KMS-11 (cell line): ENCODE measurements around the gene GRIK1.

Experiments used
- H2AFZ ChIP-seq: fragments of 200-600 bp; sonication (generic); 2 replicates; pipeline ENCODE4 v1.6.1; 2016; ENCODE audit warnings: antibody characterized with exemption, mixed run types, low read depth
- H3K27ac ChIP-seq: fragments of 200-600 bp; sonication (generic); 2 replicates; pipeline ENCODE4 v1.6.1; 2016; ENCODE audit warnings: mild to moderate bottlenecking, mixed run types
- H3K27me3 ChIP-seq: fragments of 200-600 bp; sonication (generic); 2 replicates; pipeline ENCODE4 v1.6.1; 2017; ENCODE audit warnings: mild to moderate bottlenecking, low read depth, mixed run types, moderate library complexity; ENCODE audit not compliant: insufficient read depth
- H3K36me3 ChIP-seq: fragments of 200-600 bp; sonication (generic); 2 replicates; pipeline ENCODE4 v1.6.1; 2017; ENCODE audit warnings: mild to moderate bottlenecking, mixed run types; ENCODE audit not compliant: insufficient read depth
- H3K4me1 ChIP-seq: fragments of 200-600 bp; sonication (generic); 2 replicates; pipeline ENCODE4 v1.6.1; 2016; ENCODE audit warnings: mild to moderate bottlenecking, low read depth, mixed run types; ENCODE audit not compliant: poor library complexity, severe bottlenecking
- H3K4me2 ChIP-seq: fragments of 200-600 bp; sonication (generic); 2 replicates; pipeline ENCODE4 v1.7.0; 2016; ENCODE audit warnings: mild to moderate bottlenecking, mixed run types
- H3K4me3 ChIP-seq: fragments of 200-600 bp; sonication (generic); IDR thresholded peaks from 2 replicates; pipeline ENCODE4 v1.6.1; 2017; ENCODE audit warnings: low read depth, low read length, mixed read lengths; ENCODE audit not compliant: insufficient read depth
- H3K79me2 ChIP-seq: fragments of 200-600 bp; sonication (generic); 2 replicates; pipeline ENCODE4 v1.6.1; 2016; ENCODE audit warnings: low read depth, mixed run types; ENCODE audit not compliant: insufficient read depth
- H3K9ac ChIP-seq: fragments of 200-600 bp; sonication (generic); 2 replicates; pipeline ENCODE4 v1.6.1; 2016; ENCODE audit warnings: mild to moderate bottlenecking, mixed run types
- H4K20me1 ChIP-seq: fragments of 200-600 bp; sonication (generic); 2 replicates; pipeline ENCODE4 v1.6.1; 2016; ENCODE audit warnings: mild to moderate bottlenecking, mixed run types; ENCODE audit not compliant: insufficient read depth
- TF ChIP-seq, protein P1 (sequence below): fragments of 200-600 bp; sonication (generic); conservative IDR thresholded peaks from 2 replicates; pipeline ENCODE4 v1.6.1; 2017; ENCODE audit warnings: low read depth, mild to moderate bottlenecking, antibody characterized with exemption, low read length, moderate library complexity, mixed read lengths

GRIK1 gene

DNA sequence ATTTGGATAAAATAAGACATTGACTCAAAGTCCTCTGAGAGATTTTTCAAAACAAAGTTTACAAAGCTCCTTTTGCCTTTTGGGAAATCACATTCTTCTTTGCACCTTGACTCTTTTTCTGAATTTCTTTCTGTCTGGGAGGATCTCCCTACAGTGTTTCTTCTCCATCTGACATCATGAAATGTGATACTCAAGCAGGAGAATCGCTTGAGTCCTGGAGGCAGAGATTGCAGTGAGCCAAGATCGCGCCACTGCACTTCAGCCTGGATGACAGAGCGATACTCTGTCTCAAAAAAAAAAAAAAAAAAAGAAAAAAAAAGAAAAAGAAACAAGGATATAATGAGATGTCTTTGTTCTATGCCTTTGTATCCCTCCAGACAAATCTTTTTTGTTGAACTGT, 13.3 kb upstream of the GRIK1 start:
- Histone ChIP-seq H3K36me3 (no peaks in the 10 kb centered on the region), H3K4me2 (no peak overlapping the region), H3K27ac (no peak overlapping the region), H4K20me1 (no peaks in the 10 kb centered on the region), H3K4me3 (no peak overlapping the region), H3K4me1 (no peaks in the 10 kb centered on the region), H2AFZ (no peak overlapping the region), H3K9ac (no peak overlapping the region), H3K79me2 (no peaks in the 10 kb centered on the region), H3K27me3 (no peaks in the 10 kb centered on the region)
- TF ChIP-seq, protein P1, sequence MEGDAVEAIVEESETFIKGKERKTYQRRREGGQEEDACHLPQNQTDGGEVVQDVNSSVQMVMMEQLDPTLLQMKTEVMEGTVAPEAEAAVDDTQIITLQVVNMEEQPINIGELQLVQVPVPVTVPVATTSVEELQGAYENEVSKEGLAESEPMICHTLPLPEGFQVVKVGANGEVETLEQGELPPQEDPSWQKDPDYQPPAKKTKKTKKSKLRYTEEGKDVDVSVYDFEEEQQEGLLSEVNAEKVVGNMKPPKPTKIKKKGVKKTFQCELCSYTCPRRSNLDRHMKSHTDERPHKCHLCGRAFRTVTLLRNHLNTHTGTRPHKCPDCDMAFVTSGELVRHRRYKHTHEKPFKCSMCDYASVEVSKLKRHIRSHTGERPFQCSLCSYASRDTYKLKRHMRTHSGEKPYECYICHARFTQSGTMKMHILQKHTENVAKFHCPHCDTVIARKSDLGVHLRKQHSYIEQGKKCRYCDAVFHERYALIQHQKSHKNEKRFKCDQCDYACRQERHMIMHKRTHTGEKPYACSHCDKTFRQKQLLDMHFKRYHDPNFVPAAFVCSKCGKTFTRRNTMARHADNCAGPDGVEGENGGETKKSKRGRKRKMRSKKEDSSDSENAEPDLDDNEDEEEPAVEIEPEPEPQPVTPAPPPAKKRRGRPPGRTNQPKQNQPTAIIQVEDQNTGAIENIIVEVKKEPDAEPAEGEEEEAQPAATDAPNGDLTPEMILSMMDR, result no peak

DNA sequence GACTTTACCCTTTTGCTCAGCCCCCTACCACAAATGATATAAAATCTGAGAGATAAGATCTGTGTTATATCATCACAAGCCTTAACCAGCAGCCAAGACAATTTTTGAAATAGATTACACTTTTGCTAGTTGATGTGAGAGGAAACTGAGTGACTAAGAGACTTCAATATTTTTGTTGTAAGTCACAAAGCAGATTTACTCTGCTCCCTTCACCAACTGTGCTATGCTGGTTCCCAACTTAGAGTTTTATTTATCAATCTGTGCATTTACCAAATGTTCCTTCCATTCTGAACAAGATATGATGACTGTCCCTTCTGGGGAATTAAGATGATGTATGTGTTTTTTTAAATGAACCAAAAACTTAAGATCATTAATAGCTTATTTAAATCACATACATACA, 12.1 kb upstream of the GRIK1 start:
- Histone ChIP-seq H3K27me3 (no peaks in the 10 kb centered on the region), H3K79me2 (no peaks in the 10 kb centered on the region), H2AFZ (no peak overlapping the region), H3K4me2 (no peak overlapping the region), H3K9ac (no peak overlapping the region), H3K4me1 (no peaks in the 10 kb centered on the region), H3K4me3 (no peak overlapping the region), H3K27ac (no peak overlapping the region), H4K20me1 (no peaks in the 10 kb centered on the region), H3K36me3 (no peaks in the 10 kb centered on the region)
- TF ChIP-seq, protein P1, result no peak

DNA sequence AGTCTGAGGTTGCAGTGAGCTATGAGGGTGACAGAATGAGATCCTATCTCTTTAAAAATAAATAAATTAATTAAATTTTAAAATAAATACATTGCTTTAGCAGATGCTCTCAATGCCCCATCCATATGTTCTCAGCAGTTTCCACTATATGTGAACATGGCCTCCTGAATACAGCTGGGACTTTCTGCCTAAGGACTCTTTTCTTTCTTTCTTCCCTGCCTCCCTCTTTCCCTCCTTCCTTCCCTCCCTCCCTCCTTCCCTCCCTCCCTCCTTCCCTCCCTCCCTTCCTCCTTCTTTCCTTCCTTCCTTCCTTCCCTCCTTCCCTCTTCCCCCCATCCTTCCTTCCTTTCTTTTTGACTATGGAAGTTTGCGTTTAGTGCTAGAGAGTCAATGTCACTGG, 10.2 kb upstream of the GRIK1 start:
- H3K4me1 ChIP-seq, result no peaks in the 10 kb centered on the region
- H2AFZ ChIP-seq, result no peak overlapping the region
- no peak overlapping the region for H3K4me3 ChIP-seq
- no peaks in the 10 kb centered on the region for H3K27me3 ChIP-seq
- H3K9ac ChIP-seq, result no peak overlapping the region
- H4K20me1 ChIP-seq, result no peaks in the 10 kb centered on the region
- TF ChIP-seq, protein P1, result no peak
- H3K4me2 ChIP-seq, result no peak overlapping the region
- no peaks in the 10 kb centered on the region for H3K36me3 ChIP-seq
- no peaks in the 10 kb centered on the region for H3K79me2 ChIP-seq
- no peak overlapping the region for H3K27ac ChIP-seq

DNA sequence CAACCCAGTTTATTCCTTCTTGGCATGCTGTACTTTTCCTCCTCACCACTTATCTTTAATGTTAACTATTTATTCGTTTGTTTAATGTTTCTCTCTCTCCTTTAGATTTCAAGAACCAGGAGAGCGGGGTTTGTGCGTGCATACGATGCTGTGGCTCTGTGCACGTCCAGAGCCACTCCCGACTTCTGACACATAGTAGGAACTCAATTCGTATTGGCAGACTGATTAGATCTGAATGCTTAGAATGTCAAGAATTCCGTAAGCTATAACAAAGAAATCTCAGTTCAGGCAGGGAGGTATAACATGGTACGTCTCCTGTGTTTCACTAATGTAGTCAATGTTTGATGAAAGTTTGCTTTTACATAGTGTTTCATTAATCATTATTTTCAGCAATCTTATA, 7.3 kb upstream of the GRIK1 start:
- TF ChIP-seq, protein P1, result no peak
- Histone ChIP-seq H3K27me3 (no peaks in the 10 kb centered on the region), H3K9ac (no peak overlapping the region), H4K20me1 (no peaks in the 10 kb centered on the region), H3K4me1 (no peaks in the 10 kb centered on the region), H3K27ac (no peak overlapping the region), H3K79me2 (no peaks in the 10 kb centered on the region), H3K4me2 (no peak overlapping the region), H3K36me3 (no peaks in the 10 kb centered on the region), H3K4me3 (no peak overlapping the region), H2AFZ (no peak overlapping the region)

DNA sequence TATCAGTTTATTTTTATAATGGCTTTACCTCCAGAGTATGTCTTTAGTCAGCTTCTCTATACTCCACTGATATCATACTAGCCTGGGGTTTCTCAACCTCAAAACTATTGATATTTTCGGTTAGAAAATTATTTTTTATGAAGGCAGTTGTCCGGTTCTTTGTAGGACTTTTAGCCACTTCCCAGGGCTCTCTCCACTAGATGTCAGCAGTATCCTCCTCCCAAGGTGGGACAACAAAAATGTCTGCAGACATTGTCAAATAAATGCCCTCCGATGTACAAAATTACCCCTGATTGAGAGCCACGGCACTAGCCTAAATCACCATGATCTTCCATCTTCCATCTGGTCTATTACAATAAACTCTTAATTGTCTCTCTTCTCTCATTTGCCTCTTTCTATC, 4.1 kb upstream of the GRIK1 start:
- Histone ChIP-seq H3K27ac (no peak overlapping the region), H2AFZ (no peak overlapping the region), H3K9ac (no peak overlapping the region), H3K27me3 (no peaks in the 10 kb centered on the region), H3K4me2 (no peak overlapping the region), H3K36me3 (no peaks in the 10 kb centered on the region), H3K4me1 (no peaks in the 10 kb centered on the region), H4K20me1 (no peaks in the 10 kb centered on the region), H3K4me3 (no peak overlapping the region), H3K79me2 (no peaks in the 10 kb centered on the region)
- TF ChIP-seq, protein P1, result no peak
